HG02678 (cell line): ENCODE results near the gene MRPS17.
"Not testable (repeated sequence)": the region's sequence is repeated elsewhere in the genome, so short reads cannot be mapped to it uniquely, and the experiment has no call there.

Experiments used
- ATAC-seq: cut with Tn5 transposase; IDR thresholded peaks from one replicate; pipeline ENCODE4 v1.9.1; 2021; ENCODE audit warnings: mild to moderate bottlenecking, moderate library complexity; ENCODE audit not compliant: unreplicated experiment

The MRPS17 gene

DNA sequence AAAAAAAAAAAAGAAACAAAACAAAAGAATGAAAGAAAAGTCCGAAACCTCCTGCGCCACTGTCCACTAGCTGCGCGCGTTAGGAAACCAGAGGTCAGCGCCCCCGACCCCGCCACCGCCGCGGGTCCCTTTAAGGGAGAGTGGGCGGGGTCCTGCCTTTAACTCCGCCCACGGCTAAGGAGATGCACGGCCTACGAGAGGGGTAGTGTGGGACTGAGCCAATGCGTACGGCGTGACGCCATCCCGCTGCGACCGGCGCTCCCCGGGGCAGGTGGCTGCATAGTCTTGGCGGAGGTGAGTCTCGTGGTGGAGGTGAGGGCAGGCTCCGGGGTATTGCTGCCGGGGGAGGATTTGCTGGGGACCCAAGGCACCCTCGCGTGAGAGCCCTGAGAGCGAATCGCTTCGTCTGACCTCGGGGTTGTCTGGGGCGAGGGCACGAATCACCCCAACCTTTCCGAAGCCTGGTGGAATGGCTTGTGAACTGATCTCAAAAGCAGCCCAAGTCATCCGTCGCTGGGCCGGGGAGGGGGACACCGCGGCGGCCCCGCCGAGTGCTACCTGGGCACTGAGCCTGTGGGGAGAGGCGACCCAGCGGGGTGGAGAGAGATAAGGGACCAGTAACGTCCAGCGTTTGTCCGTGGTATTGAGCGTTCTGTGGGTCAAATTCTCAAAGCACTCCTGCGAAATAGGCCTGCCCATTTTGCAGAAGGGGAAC lies at the start of gene MRPS17:
Gene MRPS17 (plus strand): TSS at position 241 of the 715 bp plus-strand sequence. CDS start 1,319 bp downstream, outside the sequence.
- ATAC-seq = peak; percentile 100

DNA sequence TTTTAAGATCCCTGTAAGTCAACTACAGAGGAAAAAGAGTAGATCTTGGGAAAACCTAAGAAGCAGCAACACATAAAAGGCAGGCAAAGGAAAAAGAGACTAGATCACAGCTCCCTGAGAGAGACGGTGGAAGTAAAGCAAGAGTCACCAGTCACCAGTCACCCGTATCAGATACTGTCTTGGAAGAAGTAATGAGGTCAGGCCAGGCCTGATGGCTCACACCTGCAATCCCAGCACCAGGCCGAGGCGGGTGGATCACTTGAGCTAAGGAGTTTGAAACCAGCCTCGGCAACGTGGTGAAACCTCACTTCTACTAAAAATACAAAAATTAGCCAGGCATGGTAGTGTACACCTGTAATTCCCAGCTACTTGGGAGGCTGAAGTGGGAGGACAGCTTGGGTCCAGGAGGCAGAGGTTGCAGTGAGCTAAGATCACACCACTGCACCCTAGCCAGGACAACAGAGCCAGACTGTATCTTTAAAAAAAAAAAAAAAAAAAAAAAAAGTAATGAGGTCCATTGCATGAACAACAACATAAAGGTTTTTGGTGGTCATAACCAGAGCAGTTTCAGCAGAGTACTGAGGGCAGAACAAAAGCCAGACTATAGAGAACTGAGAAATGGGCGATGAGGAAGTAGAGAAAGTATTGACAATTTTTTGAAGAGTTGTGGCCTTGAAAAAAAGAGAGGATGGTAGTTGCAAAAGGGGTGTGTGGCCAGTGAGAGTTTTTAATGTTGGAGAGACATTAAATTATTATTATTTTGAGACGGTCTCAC lies 47.5 kb upstream of the MRPS17 start:
- ATAC-seq = peak; percentile 92

DNA sequence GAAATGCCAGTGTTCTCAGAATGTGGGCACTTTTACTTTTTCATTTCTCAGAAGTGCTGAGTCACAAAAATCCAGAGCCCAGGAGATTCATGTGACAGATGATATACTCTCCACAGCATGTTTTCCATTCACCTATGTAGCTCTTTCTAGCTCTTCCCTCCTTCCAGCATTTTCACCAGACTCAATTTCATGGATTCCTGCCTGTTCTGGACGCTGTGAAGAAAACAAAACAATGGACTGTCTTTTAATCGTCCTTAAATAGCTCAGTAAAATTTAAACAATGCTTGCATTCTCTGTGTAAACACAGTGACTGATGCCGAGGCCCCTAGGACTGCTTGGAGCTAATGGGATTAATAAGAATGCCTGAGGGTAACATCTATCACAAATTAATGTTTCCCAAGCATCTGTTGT lies 38.9 kb upstream of the MRPS17 start:
- no peak for ATAC-seq

DNA sequence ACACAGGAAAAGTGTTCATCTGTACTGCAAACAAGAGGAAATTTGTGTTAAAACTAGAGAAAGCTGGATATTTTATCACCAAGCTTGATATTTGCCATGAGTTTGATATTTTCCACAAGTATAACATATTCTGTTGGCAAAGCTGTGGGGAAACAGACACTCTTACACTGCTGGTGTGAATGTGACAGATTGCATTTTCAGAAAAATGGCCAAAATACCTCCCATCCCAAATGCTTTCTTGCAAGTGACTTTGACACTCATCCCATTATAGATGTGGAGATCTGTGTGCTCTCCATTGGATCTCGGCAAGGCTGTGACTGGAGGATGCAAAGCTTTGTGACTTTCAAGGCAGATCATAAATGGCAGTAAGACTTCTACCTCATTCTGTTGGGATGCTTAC lies 33.9 kb upstream of the MRPS17 start:
- ATAC-seq = no peak

DNA sequence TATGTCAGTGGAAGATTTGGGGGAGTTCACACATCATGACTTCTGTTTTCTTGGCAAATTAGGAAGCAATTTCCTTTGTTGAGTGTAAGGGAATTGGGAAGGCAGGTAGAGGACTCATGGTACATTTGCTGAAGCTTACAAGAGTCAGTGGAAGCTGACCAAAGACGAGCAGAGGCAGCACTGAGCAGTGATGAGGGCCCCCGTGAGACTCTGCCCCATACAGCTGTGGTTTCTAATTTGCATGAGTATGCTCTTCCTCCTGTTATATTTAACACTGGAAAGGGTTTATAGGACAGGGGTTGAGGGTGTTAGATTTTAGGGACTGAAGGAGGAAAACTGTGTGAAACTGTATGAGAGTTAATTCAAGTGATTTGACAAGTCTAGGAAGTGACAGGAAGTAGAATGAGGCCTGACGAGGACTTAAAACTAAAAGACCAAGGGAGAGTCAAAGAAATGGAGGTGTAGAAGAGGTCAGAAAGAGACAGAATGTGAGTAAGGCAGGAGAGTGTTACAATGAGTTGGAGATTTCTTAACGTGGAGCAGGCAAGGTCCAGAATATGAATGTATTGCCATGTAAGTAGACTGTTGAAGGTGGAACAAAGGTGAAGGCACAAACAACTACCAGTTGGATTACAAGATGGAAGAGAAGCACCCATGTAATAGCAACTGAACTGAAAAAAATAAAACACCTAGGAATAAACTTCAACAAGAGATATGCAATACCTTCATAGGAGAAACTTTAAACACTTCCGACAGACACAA lies 23.5 kb upstream of the MRPS17 start:
- no peak for ATAC-seq

DNA sequence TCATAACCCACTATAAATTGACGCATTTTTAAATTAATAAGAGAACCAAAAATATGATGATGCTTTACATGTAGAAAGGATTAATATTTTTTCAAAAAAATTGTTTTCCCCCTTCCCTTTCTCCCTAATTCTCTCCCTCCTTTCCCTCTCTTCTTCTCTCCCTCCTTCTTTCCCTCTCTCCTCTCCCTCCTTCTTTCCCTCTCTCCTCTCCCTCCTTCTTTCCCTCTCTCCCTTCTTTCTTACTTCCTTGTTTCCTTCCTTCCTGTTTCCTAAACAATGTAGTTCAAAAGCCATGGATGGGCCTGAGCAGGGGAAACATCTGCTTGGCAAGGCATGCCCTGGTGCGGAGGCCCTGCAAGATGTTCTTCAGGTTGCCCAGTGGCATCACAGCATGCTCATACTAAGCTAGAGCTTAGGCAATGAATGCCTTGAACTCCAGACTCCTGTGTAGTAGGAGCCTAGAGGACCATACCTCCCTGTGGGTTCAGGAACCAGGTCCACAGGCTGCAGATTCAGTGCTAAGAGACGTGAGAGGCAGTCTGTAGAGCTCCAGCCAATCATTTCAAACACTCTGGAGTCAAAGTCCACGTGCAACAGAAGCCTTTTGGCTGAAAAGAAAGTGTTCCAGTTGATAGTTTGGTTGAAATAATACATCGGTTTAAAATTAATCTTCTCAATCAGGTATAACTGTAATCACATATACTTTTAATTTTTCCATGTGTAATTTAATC lies 20.1 kb upstream of the MRPS17 start:
- ATAC-seq = no peak

DNA sequence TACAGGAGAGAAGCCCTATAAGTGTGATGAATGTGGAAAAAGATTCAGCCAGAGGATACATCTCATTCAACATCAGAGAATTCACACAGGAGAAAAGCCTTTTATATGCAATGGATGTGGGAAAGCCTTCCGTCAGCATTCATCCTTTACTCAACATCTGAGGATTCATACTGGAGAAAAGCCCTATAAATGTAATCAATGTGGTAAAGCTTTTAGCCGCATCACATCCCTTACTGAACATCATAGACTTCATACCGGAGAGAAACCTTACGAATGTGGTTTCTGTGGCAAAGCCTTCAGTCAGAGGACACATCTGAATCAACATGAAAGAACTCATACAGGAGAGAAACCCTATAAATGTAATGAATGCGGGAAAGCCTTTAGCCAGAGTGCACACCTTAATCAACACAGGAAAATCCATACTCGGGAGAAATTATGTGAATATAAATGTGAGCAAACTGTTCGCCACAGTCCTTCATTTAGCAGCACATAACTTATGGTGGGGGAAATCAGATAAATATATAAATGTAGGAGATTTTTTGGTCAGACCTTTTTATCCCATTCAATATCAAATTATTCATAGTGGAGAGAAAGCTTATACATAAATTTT lies 12.1 kb upstream of the MRPS17 start:
- no peak for ATAC-seq

DNA sequence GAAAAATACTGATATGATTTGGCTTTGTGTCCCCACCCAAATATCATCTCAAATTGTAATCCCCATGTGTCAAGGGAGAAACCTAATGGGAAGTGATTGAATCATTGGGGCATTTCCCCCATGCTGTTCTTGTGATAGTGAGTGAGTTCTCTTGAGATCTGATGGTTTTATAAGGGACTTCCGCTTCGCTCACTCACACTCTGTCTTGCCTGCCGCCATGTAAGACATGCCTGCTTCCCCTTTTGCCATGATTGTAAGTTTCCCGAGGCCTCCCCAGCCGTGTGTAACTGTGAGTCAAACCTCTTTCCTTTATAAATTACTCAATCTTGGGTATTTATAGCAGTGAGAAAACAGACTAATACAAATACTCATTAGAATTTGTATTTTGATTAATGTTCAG lies 5.1 kb upstream of the MRPS17 start:
- no peak for ATAC-seq

DNA sequence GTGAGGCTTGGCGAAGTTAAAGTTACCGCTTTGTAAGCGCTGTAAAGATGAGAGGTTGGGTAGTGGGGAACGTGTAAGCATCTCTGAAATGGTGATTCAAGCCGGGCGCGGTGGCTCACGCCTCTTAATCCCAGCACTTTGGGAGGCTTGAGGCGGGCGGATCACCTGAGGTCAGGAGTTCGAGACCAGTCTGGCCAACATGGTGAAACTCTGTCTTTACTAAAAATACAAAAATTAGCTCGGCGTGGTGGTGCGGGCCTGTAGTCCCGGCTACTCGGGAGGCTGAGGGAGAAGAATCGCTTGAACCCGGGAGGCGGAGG lies 635 bp downstream of the MRPS17 start:
- not testable (repeated sequence) for ATAC-seq

DNA sequence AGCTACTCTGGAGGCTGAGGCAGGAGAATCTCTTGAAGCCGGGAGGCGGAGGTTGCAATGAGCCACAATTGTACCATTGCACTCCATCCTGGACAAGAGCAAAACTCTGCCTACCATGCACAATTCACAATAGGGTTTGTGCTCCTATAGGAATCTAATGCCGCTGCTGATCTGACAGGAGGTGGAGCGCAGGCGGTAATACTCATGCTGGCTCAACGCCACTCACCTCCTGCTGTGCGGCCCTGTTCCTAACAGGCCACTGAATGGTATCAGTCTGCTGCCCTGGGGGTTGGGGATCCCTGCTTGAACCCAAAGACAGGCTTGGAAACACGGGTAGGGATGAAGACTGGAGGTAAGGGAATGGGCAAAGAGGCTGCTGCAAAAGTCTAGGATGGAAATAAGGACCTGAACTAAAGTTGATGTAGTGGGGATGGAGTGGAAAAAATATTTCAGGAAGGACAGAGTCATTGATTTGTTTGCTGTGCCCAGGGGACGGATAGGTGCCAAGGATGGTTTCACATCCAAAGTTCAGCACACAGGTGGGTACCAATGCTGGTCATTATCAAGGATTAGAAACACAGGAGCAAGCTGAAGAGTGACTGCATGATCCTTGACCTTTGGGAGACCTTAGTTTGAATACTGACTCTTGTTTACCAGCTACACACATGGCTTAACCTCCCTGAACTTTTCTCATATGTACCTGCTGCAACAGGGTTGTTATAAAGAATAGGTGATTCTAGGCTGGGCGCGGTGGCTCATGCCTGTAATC lies 2.2 kb downstream of the MRPS17 start:
- ATAC-seq = no peak

DNA sequence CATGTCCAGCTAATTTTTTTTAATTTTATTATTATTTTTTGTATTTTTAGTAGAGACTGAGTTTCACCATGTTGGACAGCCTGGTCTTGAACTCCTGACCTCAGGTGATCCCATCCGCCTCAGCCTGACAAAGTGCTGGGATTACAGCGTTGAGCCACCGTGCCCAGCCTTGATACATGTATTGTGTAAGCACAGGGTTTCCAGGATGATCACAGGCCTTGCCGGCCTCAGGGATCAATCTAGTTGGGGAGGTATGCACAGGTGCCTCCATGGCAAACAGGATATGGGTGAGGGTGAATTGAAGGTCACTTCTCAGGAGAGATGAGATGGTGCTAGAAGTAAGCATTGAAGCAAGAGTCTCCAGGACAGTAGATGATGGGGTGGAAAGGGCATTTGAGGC lies 5.5 kb downstream of the MRPS17 start:
- ATAC-seq = no peak

DNA sequence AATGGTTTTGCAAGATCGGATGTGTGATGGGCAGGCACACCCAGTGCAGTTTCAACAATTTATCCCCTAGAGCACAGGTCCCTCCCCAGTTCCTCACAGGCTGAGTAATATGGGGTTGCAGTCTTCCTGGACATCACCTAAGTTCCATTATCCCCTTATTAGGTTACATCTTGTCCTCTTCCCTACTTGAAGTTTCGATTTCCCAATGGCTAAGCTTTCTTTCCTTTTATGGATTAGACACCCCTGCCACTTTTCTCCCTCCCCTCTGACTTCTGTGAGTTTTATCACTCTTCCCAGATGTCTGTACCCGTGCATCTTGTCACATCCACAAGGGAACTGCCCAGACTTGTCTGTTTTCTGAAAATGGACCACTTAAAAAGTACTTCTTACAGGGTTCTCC lies 10.3 kb downstream of the MRPS17 start:
- no peak for ATAC-seq

DNA sequence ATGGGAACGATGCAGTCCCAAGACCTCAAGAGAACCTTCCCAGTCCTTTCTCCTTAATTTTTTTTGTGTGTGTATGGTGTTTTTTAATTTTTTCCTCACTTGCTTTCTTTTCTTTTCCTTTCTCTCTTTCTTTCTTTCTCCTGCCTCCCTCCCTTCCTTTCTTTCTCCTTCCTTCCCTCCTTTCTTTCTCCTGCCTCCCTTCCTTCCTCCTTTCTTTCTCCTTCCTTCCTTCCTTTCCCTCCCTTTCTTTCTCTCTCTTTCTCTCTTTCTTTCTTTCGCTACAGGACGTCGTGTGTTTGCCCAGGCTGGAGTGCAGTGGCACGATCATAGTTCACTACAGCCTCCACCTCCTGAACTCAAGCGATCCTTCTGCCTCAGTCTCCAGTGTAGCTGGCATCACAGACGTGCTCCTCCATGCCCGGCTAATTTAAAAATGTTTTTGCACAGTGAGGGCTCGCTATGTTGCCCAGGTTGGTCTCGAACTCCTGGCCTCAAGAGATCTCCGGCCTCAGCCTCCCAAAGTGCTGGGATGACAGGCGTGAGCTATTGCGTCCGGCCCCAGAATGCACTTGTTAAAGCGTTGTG lies 12.0 kb downstream of the MRPS17 start:
- ATAC-seq = no peak

DNA sequence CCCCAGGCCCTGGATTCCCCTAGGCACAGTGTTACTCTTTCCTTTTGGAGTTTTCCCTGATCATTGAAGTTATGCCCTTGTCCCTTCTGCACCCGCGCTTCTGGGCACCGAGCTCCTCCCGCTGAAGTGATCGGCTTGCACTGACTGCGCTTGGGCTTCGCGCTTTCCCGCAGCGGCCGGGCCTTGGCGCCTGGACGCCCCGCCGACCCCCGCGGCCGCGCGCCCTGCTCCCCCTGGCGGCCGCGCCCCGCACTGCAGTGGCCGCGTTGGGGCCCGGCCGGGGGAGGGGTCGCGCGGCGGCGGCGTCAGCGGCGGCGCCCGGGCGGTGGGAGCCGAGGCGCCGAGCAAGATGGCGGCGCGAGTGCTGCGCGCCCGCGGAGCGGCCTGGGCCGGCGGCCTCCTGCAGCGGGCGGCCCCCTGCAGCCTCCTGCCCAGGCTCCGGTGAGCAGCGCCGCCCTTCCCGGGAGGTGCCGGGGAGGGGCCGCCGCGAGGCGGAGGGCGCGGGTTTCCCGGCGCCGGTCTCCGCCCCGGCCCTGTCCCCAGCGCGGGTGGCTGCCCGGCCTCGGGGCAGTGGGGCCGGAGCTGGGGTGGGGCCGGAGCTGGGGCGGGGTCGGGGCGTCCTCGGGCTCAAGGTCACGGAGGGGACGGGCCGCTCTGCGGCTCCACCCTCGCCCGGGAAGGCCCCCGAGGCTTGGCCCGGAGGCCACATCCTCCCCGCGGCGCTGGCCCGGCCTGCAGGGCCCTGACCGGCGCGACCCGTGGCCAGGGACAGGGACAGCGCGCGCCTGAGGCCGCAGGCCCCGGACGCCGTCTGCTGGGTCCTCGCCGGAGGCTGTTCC lies 12.8 kb downstream of the MRPS17 start, which contains the start of gene NIPSNAP2:
Gene NIPSNAP2 (plus strand): TSS at position 325 of the 839 bp plus-strand sequence. CDS start 25 bp downstream, at position 350.
- ATAC-seq = peak; percentile 83

DNA sequence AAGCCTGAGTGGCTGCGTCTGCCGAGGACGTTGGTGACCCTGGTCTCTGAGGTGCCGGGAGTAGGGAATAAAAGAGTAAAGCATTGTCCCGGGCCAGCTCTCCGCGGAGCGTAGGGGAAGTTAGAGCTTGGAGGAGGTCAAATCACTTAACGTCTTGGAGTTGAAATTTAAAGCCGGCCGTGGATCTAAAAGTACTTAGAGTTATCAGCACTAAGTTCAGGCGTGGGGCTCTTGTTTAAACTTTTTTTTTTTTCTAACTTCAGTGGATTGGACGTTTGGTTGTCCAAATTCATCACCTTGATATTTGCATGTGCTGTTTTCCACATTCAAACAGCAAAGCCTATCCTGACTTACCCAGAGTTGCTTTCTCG lies 13.4 kb downstream of the MRPS17 start:
- no peak for ATAC-seq

DNA sequence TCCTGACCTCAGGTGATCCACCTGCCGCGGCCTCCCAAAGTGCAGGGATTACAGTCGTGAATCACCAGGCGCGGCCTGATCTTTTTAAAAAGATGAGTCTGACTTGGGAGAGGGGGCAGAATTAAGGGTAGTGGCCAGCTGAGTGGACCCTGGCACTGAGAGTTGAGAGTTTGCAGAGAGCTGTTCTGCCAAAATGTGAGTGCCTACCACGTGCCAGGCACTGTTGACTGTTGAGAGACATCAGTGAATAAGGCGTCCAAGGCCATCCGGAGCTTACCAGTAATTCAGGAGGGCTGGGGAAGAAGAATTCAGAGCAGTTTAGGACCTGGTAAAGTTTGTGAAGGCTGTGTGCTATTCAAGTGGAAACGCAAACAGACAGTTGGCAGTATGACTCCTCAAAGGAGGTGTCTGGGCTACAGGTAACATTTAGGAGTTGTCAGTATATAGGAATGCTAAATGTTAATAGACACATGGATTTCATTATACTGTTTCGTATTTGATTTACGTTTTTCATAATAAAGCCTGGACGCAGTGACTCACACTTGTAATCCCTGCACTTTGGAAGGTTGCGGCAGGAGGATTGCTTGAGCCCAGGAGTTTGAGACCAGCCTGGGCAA lies 14.2 kb downstream of the MRPS17 start:
- ATAC-seq = no peak

DNA sequence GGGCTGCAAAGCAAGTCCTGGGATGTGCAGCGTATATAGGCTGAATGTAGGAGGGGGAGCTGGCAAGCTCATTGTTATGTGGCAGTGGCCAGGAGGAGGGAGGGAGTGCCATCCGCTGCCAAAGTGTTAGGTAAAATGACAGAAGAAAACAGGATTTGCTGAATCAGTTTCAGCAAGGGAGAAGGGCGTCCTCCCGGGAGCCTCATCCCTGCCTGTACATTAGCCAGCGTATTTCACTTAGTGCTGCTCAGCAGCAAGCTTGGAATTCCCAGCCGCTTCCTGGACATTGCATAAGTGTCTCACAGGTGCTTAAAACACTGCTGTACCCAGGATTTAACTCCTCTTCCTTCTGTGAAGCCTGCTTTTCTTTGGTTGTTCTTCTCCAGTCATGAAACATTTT lies 15.2 kb downstream of the MRPS17 start:
- ATAC-seq = no peak

DNA sequence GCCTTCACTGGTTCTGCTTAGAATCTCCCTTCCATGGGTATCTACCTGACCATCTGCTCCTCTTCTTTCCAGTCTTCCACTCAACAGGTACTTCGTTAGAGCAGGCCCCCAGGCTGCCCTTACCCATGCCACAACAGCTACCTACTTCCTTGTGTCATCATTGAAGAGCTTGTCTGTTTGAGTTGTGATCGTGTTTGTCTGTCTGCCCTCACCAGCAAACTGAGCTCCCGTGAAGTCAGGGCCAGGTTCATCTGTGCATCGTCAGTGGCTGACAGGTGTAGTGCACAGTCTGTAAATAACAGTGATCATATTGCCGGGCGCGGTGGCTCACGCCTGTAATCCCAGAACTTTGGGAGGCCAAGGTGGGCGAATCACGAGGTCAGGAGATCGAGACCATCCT lies 17.7 kb downstream of the MRPS17 start:
- no peak for ATAC-seq
